Activated CD4-positive, alpha-beta T cell treated with anti-CD3 and anti-CD28 coated beads, Interleukin-2, Interleukin-4, amounts not matched to agents 100 ng/mL and 50 ng/mL, durations not matched to agents 16 hours and 8 hours (primary cell): ENCODE results near the gene ADCY9.

Experiments used
- DNase-seq: peaks from one replicate; pipeline ENCODE4 v3.0.0-alpha.2; 2020; ENCODE audit warnings: low spot score

The ADCY9 gene

GRCh38 chr16:4003166-4003565, 113.1 kb downstream of the ADCY9 start:
- DNase-seq, result no peak

- DNase-seq, result no peak
These were observed 114.1 kb downstream of the ADCY9 start for GRCh38 chr16:4002121-4002520.

- DNase-seq, result peak; percentile 25
These were observed 116.5 kb downstream of the ADCY9 start for GRCh38 chr16:3999479-4000325.

- DNase-seq, result no peak
These were observed 117.3 kb downstream of the ADCY9 start for GRCh38 chr16:3998793-3999478.

- DNase-seq, result no peak
These were observed 118.9 kb downstream of the ADCY9 start for GRCh38 chr16:3997231-3997841.

GRCh38 chr16:3995001-3995400, 121.2 kb downstream of the ADCY9 start:
- no peak for DNase-seq

GRCh38 chr16:3993052-3993785, 123.0 kb downstream of the ADCY9 start:
- DNase-seq, result no peak

- no peak for DNase-seq
These were observed 123.8 kb downstream of the ADCY9 start for GRCh38 chr16:3992297-3993051.

- no peak for DNase-seq
These were observed 127.4 kb downstream of the ADCY9 start for GRCh38 chr16:3988824-3989223.

GRCh38 chr16:3988011-3988410, 128.2 kb downstream of the ADCY9 start:
- DNase-seq, result no peak

- DNase-seq, result no peak
These were observed 129.0 kb downstream of the ADCY9 start for GRCh38 chr16:3987231-3987630.

GRCh38 chr16:3986235-3986544, 130.1 kb downstream of the ADCY9 start:
- DNase-seq, result no peak

- DNase-seq, result no peak
These were observed 131.9 kb downstream of the ADCY9 start for GRCh38 chr16:3984111-3985060.

- DNase-seq, result peak; percentile 24
These were observed 133.1 kb downstream of the ADCY9 start for GRCh38 chr16:3983081-3983520.

- DNase-seq, result no peak
These were observed 134.0 kb downstream of the ADCY9 start for GRCh38 chr16:3982216-3982615.

- DNase-seq, result no peak
These were observed 135.8 kb downstream of the ADCY9 start for GRCh38 chr16:3980253-3981111.

GRCh38 chr16:3979518-3979917, 136.7 kb downstream of the ADCY9 start:
- no peak for DNase-seq

- no peak for DNase-seq
These were observed 137.2 kb downstream of the ADCY9 start for GRCh38 chr16:3979070-3979469.

GRCh38 chr16:3977376-3977775, 138.9 kb downstream of the ADCY9 start:
- DNase-seq, result no peak

- no peak for DNase-seq
These were observed 141.5 kb downstream of the ADCY9 start for GRCh38 chr16:3974751-3975150.
